K562 (cell line): ENCODE data around the gene ATP5PD. TPM values are rescaled to one million over a fixed set of nuclear protein-coding genes. Genes with fewer than 3 reads are reported as not detected.

Experiments used
- CAMTA2 ChIP-seq: fragments of 250-450 bp; sonication (Bioruptor Pico); conservative IDR thresholded peaks from 2 replicates; pipeline ENCODE4 v1.5.1; 2022
- CUX1 ChIP-seq: fragments of 200-800 bp; sonication (Bioruptor generic); IDR thresholded peaks from 2 replicates; pipeline ENCODE4 v1.6.1; 2016; ENCODE audit warnings: missing genetic modification characterization, missing compliant biosample characterization
- HMG20A ChIP-seq: fragments of 450-650 bp; formaldehyde crosslinking; conservative IDR thresholded peaks from 2 replicates; pipeline ENCODE4 v1.4.0; 2020; ENCODE audit warnings: mild to moderate bottlenecking, mixed read lengths
- ILF3 ChIP-seq: fragments of 450-650 bp; IDR thresholded peaks from 2 replicates; pipeline ENCODE4 v1.6.1; 2018; ENCODE audit warnings: antibody characterized with exemption, mild to moderate bottlenecking, moderate library complexity, borderline replicate concordance
- KHSRP ChIP-seq: fragments of 450-650 bp; IDR thresholded peaks from 2 replicates; pipeline ENCODE4 v1.6.1; 2017
- LCOR ChIP-seq: sonication (generic); formaldehyde crosslinking; IDR thresholded peaks from 2 replicates; pipeline ENCODE4 v1.8.0; 2022; ENCODE audit warnings: mild to moderate bottlenecking, missing genetic modification reagents
- NCOA4 ChIP-seq: fragments of 450-650 bp; IDR thresholded peaks from 2 replicates; pipeline ENCODE4 v1.6.1; 2018; ENCODE audit warnings: mild to moderate bottlenecking; ENCODE audit not compliant: partially characterized antibody
- NFIX ChIP-seq: fragments of 250-450 bp; sonication (Bioruptor Pico); IDR thresholded peaks from 2 replicates; pipeline ENCODE4 v1.4.0; 2020; ENCODE audit warnings: low read depth, mild to moderate bottlenecking, moderate library complexity
- NKRF ChIP-seq: fragments of 450-650 bp; IDR thresholded peaks from 2 replicates; pipeline ENCODE4 v1.6.1; 2016; ENCODE audit warnings: borderline replicate concordance
- PTTG1 ChIP-seq: fragments of 450-650 bp; IDR thresholded peaks from 2 replicates; pipeline ENCODE4 v1.6.1; 2016; ENCODE audit warnings: low read depth, mild to moderate bottlenecking, missing genetic modification characterization, missing compliant biosample characterization
- SMARCB1 ChIP-seq: IDR thresholded peaks from 2 replicates; pipeline ENCODE4 v1.6.1; 2011; ENCODE audit warnings: improper control_type of control experiment, low read depth; ENCODE audit not compliant: insufficient read length
- TAF7 ChIP-seq: fragments of 450-650 bp; IDR thresholded peaks from 2 replicates; pipeline ENCODE4 v1.6.1; 2016; ENCODE audit warnings: missing genetic modification characterization, missing compliant biosample characterization
- TEAD4 ChIP-seq, 2 experiments: sonication (generic) in 1 of 2; formaldehyde crosslinking in 1 of 2; IDR thresholded peaks; 2 replicates each; pipeline versions ENCODE4 v1.6.1 to v1.8.0; 2012 to 2022; ENCODE audit warnings: borderline replicate concordance in 1 of 2, inconsistent platforms in 1 of 2, low read length in 1 of 2, mild to moderate bottlenecking in 1 of 2, missing genetic modification reagents in 1 of 2
- ZBTB2 ChIP-seq: fragments of 450-650 bp; IDR thresholded peaks from 2 replicates; pipeline ENCODE4 v1.6.1; 2016; ENCODE audit warnings: antibody characterized with exemption
- ZNF408 ChIP-seq: fragments of 250-450 bp; sonication (Bioruptor Pico); IDR thresholded peaks from 2 replicates; pipeline ENCODE4 v1.4.0; 2020; ENCODE audit warnings: low read depth, mild to moderate bottlenecking, moderate library complexity
- polyA plus RNA-seq, 8 experiments: library from polyadenylated mRNA; depleted of rRNA in 4 of 8; stranded (reverse) in 5 of 8; unstranded in 3 of 8; fragments of >200 nt; fragmentation: Nextera tagmentation in 2 of 8; fragmentation: Illumina TruSeq in 1 of 8; extraction: Ambion mirVana in 2 of 8; extraction: Trizol in 1 of 8; gene quantifications; 2 replicates each; pipeline versions ENCODE4 v1.2.1 to v1.2.3, GENCODE V29; 2011 to 2014; ENCODE audit warnings: inconsistent platforms in 1 of 8, missing spikeins in 1 of 8
- total RNA-seq, 7 experiments: library from RNA; depleted of rRNA in 6 of 7; stranded (reverse); fragments of >200 nt in 6 of 7; fragmentation: Illumina TruSeq in 2 of 7; extraction: Trizol in 2 of 7; gene quantifications; 2 replicates each; pipeline versions ENCODE4 v1.2.1 to v1.2.3, GENCODE V29; 2011 to 2021; ENCODE audit warnings: low replicate concordance in 1 of 7
- TF ChIP-seq, protein P1 (sequence below): IDR thresholded peaks from 2 replicates; pipeline ENCODE4 v1.6.1; 2011; ENCODE audit not compliant: insufficient read length; ENCODE audit errors: extremely low read depth
- TF ChIP-seq, protein P2 (sequence below): sonication (generic); formaldehyde crosslinking; IDR thresholded peaks from 2 replicates; pipeline ENCODE4 v1.8.0; 2022; ENCODE audit warnings: mild to moderate bottlenecking, low read depth, missing genetic modification reagents

ATP5PD gene
- total and polyA plus RNA-seq, 9 of the 15 experiments (the other 6 are each of a cell fraction or from before 2014, with no cell fraction given), result 271 to 828 (median 432) TPM

DNA sequence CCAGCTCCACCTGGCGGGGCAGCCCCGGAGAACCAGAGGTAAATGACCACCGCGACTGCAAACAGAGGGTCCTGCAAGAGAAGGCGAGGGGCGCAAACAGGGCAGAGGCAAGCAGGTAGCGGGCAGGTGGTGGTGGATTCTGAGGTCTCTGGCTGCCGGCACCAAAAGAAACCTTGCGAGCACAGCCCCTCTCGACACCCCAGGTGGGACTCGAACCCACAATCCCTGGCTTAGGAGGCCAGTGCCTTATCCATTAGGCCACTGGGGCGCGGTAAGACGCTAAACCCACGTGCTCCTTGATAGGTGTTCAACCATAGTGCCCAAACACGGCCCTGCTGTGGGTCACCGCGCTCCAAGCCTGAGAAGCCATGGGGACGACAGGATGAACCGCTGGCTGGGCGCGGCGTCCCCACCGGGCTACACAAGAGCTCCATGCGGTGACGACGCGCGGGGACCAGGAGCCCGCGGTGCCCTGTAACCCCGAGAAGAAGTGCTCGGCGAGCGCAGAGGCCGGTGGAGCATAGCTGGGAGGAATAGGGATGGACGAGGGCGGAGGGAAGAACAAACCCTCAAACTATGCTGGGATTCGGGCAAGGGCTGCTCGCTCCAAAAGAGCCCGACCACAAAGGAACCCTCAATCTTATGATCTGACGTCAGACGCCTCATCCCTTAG lies 12.4 kb downstream of the ATP5PD start (continued):
- TF ChIP-seq NKRF, result peak; percentile 74; the same call in 1 of the 2 replicates
- TF ChIP-seq ZBTB2, result no peak
- no peak for TF ChIP-seq ZNF408
- no peak for TF ChIP-seq PTTG1 (tag)
- no peak for TF ChIP-seq TAF7 (tag)
- TF ChIP-seq, protein P1, sequence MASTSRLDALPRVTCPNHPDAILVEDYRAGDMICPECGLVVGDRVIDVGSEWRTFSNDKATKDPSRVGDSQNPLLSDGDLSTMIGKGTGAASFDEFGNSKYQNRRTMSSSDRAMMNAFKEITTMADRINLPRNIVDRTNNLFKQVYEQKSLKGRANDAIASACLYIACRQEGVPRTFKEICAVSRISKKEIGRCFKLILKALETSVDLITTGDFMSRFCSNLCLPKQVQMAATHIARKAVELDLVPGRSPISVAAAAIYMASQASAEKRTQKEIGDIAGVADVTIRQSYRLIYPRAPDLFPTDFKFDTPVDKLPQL, result no peak
- TF ChIP-seq TEAD4 (IDR thresholded peaks at IDR 0.05; ENCODE audit: low read length), result peak; percentile 83
- TF ChIP-seq TEAD4 (CRISPR knock-in tag; IDR thresholded peaks at IDR 0.05; ENCODE audit: borderline replicate concordance), result no peak
- no peak for TF ChIP-seq NFIX (CRISPR knock-in tag)
- TF ChIP-seq LCOR (CRISPR knock-in tag), result peak; percentile 71
- TF ChIP-seq SMARCB1, result no peak
- no peak for TF ChIP-seq NCOA4
- no peak for TF ChIP-seq CAMTA2 (CRISPR knock-in tag)
- TF ChIP-seq, protein P2, sequence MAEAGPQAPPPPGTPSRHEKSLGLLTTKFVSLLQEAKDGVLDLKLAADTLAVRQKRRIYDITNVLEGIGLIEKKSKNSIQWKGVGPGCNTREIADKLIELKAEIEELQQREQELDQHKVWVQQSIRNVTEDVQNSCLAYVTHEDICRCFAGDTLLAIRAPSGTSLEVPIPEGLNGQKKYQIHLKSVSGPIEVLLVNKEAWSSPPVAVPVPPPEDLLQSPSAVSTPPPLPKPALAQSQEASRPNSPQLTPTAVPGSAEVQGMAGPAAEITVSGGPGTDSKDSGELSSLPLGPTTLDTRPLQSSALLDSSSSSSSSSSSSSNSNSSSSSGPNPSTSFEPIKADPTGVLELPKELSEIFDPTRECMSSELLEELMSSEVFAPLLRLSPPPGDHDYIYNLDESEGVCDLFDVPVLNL (CRISPR knock-in tag), result peak; percentile 80
- no peak for TF ChIP-seq CUX1 (CRISPR knock-in tag)
- TF ChIP-seq HMG20A (CRISPR knock-in tag), result no peak
- TF ChIP-seq ILF3, result 0 out of 2 replicates have a peak, but pooled peaks have one; percentile 69
- TF ChIP-seq KHSRP, result no peak
